Stimulated activated naive CD8-positive, alpha-beta T cell treated with anti-CD3 and anti-CD28 coated beads, Interleukin-15, Interleukin-2, amounts not matched to agents 100 U/mL and 50 U/mL, for 24 hours (primary cell): ENCODE results near the gene TEX54.

ENCODE experiments used
- ATAC-seq: fragments of 150-1000 bp; cut with Tn5 transposase; one replicate; pipeline ENCODE4 v1.10.0; 2021
- DNase-seq: peaks from one replicate; pipeline ENCODE4 v3.0.0; 2021

Gene TEX54

DNA sequence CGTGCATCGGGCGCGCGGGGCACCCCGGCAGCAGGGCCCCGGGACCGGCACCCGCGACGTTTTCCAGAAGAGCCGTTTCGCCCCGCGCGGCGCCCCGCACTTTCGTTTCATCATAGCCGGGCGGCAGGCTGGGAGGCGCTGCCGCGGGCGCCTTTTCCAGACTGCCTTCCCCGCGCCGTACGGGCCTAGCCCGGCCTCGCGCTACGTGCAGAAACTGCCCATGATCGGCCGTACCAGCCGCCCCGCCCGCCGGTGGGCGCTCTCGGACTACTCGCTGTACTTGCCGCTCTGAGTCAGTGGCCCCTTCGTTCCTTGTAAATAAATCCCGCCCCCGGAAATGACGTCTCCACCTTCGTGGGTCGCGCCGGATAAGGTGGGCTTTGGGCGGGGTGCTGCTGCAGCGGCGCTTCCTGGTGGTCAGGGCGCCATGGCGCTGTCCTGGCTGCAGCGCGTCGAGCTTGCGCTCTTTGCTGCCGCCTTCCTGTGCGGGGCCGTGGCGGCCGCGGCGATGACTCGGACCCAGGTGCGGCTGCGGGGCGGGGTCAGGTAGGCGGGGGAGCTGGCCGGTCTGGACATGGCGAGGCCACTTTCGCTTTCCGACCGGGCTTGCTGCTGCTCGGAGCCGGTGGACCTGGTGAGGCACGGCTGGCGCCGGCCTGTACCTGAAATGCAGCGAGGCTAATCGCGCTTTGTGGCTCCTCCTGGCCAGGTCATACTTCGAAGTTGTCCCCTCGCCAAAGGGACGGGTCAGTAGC lies 45.5 kb downstream of the TEX54 start, which contains the start of gene TMEM179B:
TMEM179B (plus strand) TSS at position 398 of the 755 bp plus-strand sequence; CDS start at position 428, 30 bp downstream.
- DNase-seq (peak; percentile 99), ATAC-seq (peak; percentile 81)

- DNase-seq (peak; percentile 92), ATAC-seq (peak; percentile 72)
Observed at GRCh38 chr11:62786318-62787004, 46.2 kb downstream of the TEX54 start.

GRCh38 chr11:62782753-62783152 lies 49.9 kb downstream of the TEX54 start:
- no peak for ATAC-seq
- DNase-seq = no peak
